H1 (cell line): ENCODE measurements around the gene WDFY4. TPM values are rescaled to one million over a fixed set of nuclear protein-coding genes. Genes with fewer than 3 reads are reported as not detected.

Experiments
- CTCF ChIA-PET: fragments of 300-600 bp; sonication (Branson Sonifier 250); formaldehyde crosslinking; loops from one replicate; lab custom pipeline; 2021; ENCODE audit not compliant: partially characterized antibody; lab: Charles Lee
- POLR2A ChIA-PET: fragments of 300-600 bp; sonication (Branson Sonifier 250); formaldehyde crosslinking; loops from one replicate; lab custom pipeline; 2021; ENCODE audit warnings: inconsistent platforms; ENCODE audit not compliant: partially characterized antibody; lab: Charles Lee
- DNase-seq, 2 experiments: peaks; one replicate each; pipeline versions ENCODE4 v3.0.0 to v3.0.0-alpha.2; 2010 to 2022; ENCODE audit warnings: low spot score in 2 of 2, low read depth in 1 of 2, mixed read lengths in 1 of 2
- FAIRE-seq: peaks from 2 replicates; lab custom pipeline; 2011; peaks lifted over from hg19 to GRCh38; lab: Jason Lieb, UNC
- H2AFZ ChIP-seq: 2 replicates; pipeline ENCODE4 v1.8.1; 2012; ENCODE audit warnings: low read length, inconsistent platforms
- H2AK5ac ChIP-seq: 2 replicates; pipeline ENCODE4 v1.6.1; 2013; ENCODE audit warnings: low read depth, low read length
- H2BK120ac ChIP-seq: replicated peaks from 2 replicates; pipeline ENCODE3; 2013; ENCODE audit warnings: low read depth, low read length, inconsistent platforms
- H2BK12ac ChIP-seq: 2 replicates; pipeline ENCODE4 v1.6.1; 2013; ENCODE audit warnings: low read depth, low read length
- H2BK15ac ChIP-seq: 2 replicates; pipeline ENCODE4 v1.6.1; 2013; ENCODE audit warnings: low read length
- H2BK20ac ChIP-seq: 2 replicates; pipeline ENCODE4 v1.6.1; 2013; ENCODE audit warnings: low read length
- H2BK5ac ChIP-seq: 2 replicates; pipeline ENCODE4 v1.6.1; 2013; ENCODE audit warnings: low read depth, low read length
- H3K14ac ChIP-seq: 2 replicates; pipeline ENCODE4 v1.6.1; 2013; ENCODE audit warnings: inconsistent platforms; ENCODE audit not compliant: insufficient read length
- H3K18ac ChIP-seq: 2 replicates; pipeline ENCODE4 v1.6.1; 2013; ENCODE audit warnings: low read length; ENCODE audit errors: extremely low read depth
- H3K23ac ChIP-seq: 2 replicates; pipeline ENCODE4 v1.6.1; 2013; ENCODE audit warnings: inconsistent platforms; ENCODE audit not compliant: insufficient read length
- H3K23me2 ChIP-seq: 2 replicates; pipeline ENCODE4 v1.6.1; 2013; ENCODE audit warnings: low read depth, low read length
- H3K27ac ChIP-seq: 2 replicates; pipeline ENCODE4 v1.6.1; 2011; ENCODE audit warnings: low read depth, low read length, inconsistent platforms
- H3K27me3 ChIP-seq, 4 experiments: replicated peaks in 1 of 4; 1 replicate in 1 of 4; 2 replicates in 3 of 4; pipeline versions ENCODE4 v1.6.1 to v1.8.1; 2011 to 2013; ENCODE audit warnings: low read length in 3 of 4, mild to moderate bottlenecking in 3 of 4, inconsistent platforms in 2 of 4, mixed read lengths in 2 of 4, moderate library complexity in 1 of 4; ENCODE audit not compliant: control insufficient read depth in 3 of 4, insufficient read depth in 3 of 4; ENCODE audit errors: extremely low read depth in 1 of 4
- H3K36me3 ChIP-seq, 4 experiments: 2 replicates each; pipeline versions ENCODE4 v1.6.1 to v1.8.1; 2011 to 2013; ENCODE audit warnings: mild to moderate bottlenecking in 4 of 4, low read length in 3 of 4, moderate library complexity in 2 of 4, control low read depth in 1 of 4, inconsistent platforms in 1 of 4; ENCODE audit not compliant: insufficient read depth in 4 of 4, control insufficient read depth in 2 of 4
- H3K4ac ChIP-seq: replicated peaks from 2 replicates; pipeline ENCODE3; 2013; ENCODE audit warnings: low read length, low read depth, mixed read lengths, inconsistent platforms; ENCODE audit not compliant: insufficient read length
- H3K4me1 ChIP-seq, 4 experiments: replicated peaks in 1 of 4; 1 replicate in 1 of 4; 2 replicates in 3 of 4; pipeline versions ENCODE4 v1.6.1 to v1.8.1; 2011 to 2013; ENCODE audit warnings: low read length in 3 of 4, inconsistent platforms in 2 of 4, mixed read lengths in 1 of 4; ENCODE audit not compliant: insufficient read depth in 4 of 4, control insufficient read depth in 3 of 4
- H3K4me2 ChIP-seq, 2 experiments: 2 replicates each; pipeline versions ENCODE4 v1.6.1 to v1.8.1; 2011 to 2013; ENCODE audit warnings: low read depth in 2 of 2, low read length in 2 of 2, control low read depth in 1 of 2, inconsistent platforms in 1 of 2, mild to moderate bottlenecking in 1 of 2; ENCODE audit not compliant: insufficient read depth in 1 of 2
- H3K4me3 ChIP-seq, 4 experiments: fragments of 200-600, 300-600 bp in 1 of 4; sonication (generic), shearing (Covaris generic), sonication (Bioruptor Twin) in 1 of 4; 2 replicates each; pipeline versions ENCODE4 v1.5.1 to v1.8.1; 2011 to 2016; ENCODE audit warnings: low read length in 4 of 4, low read depth in 3 of 4, control low read depth in 2 of 4, inconsistent platforms in 2 of 4, mild to moderate bottlenecking in 2 of 4, mixed read lengths in 1 of 4, moderate library complexity in 1 of 4; ENCODE audit not compliant: insufficient read depth in 2 of 4; ENCODE audit errors: extremely low read depth in 1 of 4
- H3K56ac ChIP-seq: replicated peaks from 2 replicates; pipeline ENCODE3; 2013; ENCODE audit warnings: low read depth, mild to moderate bottlenecking, mixed read lengths, low read length, inconsistent platforms; ENCODE audit not compliant: insufficient read length
- H3K79me1 ChIP-seq: 2 replicates; pipeline ENCODE4 v1.6.1; 2013; ENCODE audit warnings: low read depth, low read length, control low read depth
- H3K79me2 ChIP-seq, 2 experiments: 2 replicates each; pipeline versions ENCODE4 v1.6.1 to v1.8.1; 2012 to 2013; ENCODE audit warnings: low read length in 2 of 2, mild to moderate bottlenecking in 2 of 2, inconsistent platforms in 1 of 2; ENCODE audit not compliant: insufficient read depth in 2 of 2, control insufficient read depth in 1 of 2
- H3K9ac ChIP-seq, 4 experiments: replicated peaks in 1 of 4; 1 replicate in 1 of 4; 2 replicates in 3 of 4; pipeline versions ENCODE4 v1.6.1 to v1.8.1; 2011 to 2013; ENCODE audit warnings: low read depth in 3 of 4, low read length in 3 of 4, control low read depth in 2 of 4, mild to moderate bottlenecking in 2 of 4, moderate library complexity in 2 of 4, inconsistent platforms in 1 of 4; ENCODE audit errors: extremely low read depth in 1 of 4
- H3K9me3 ChIP-seq, 2 experiments: 2 replicates each; pipeline versions ENCODE4 v1.6.1 to v1.8.1; 2012 to 2013; ENCODE audit warnings: mild to moderate bottlenecking in 2 of 2, moderate library complexity in 2 of 2, control low read depth in 1 of 2, inconsistent platforms in 1 of 2, low read depth in 1 of 2, low read length in 1 of 2, mixed read lengths in 1 of 2; ENCODE audit not compliant: insufficient read depth in 2 of 2
- H4K20me1 ChIP-seq, 2 experiments: replicated peaks in 1 of 2; 2 replicates each; pipeline versions ENCODE3 to v1.8.1; 2011 to 2013; ENCODE audit warnings: inconsistent platforms in 2 of 2, low read length in 2 of 2, mild to moderate bottlenecking in 1 of 2; ENCODE audit not compliant: insufficient read depth in 2 of 2, control insufficient read depth in 1 of 2
- H4K5ac ChIP-seq: 2 replicates; pipeline ENCODE4 v1.6.1; 2013; ENCODE audit warnings: low read length, low read depth, mixed read lengths, inconsistent platforms; ENCODE audit not compliant: insufficient read length
- H4K8ac ChIP-seq: 2 replicates; pipeline ENCODE4 v1.8.0; 2013; ENCODE audit warnings: mild to moderate bottlenecking, moderate library complexity, low read length, inconsistent platforms; ENCODE audit not compliant: insufficient read depth; ENCODE audit errors: extremely low read depth
- H4K91ac ChIP-seq: replicated peaks from 2 replicates; pipeline ENCODE3; 2013; ENCODE audit warnings: low read length, mixed read lengths, inconsistent platforms; ENCODE audit not compliant: insufficient read length
- FOSL1 ChIP-seq: IDR thresholded peaks from 2 replicates; pipeline ENCODE4 v1.6.1; 2011; ENCODE audit warnings: mild to moderate bottlenecking, low read depth, low read length, moderate library complexity; ENCODE audit not compliant: insufficient read depth
- SIN3A ChIP-seq, 2 experiments: IDR thresholded peaks in 1 of 2; conservative IDR thresholded peaks in 1 of 2; 2 replicates each; pipeline ENCODE4 v1.6.1; 2011 to 2012; ENCODE audit warnings: low read length in 2 of 2, improper control_type of control experiment in 1 of 2, low read depth in 1 of 2, mild to moderate bottlenecking in 1 of 2
- SIRT6 ChIP-seq: IDR thresholded peaks from one replicate; pipeline ENCODE4 v1.7.1; 2012; ENCODE audit warnings: low read length, inconsistent platforms
- WGBS, 2 experiments: shearing (Covaris generic) in 1 of 2; methylation state at CpG; one replicate each; pipeline versions ENCODE4 v1.1.6 to v1.1.7; 2013 to 2015; ENCODE audit warnings: low lambda C conversion rate in 2 of 2, mixed read lengths in 2 of 2, inconsistent platforms in 1 of 2, low coverage in 1 of 2, missing lambda C conversion rate in 1 of 2; ENCODE audit not compliant: insufficient replicate concordance in 2 of 2, insufficient coverage in 1 of 2, insufficient read length in 1 of 2; ENCODE audit errors: extremely low coverage in 1 of 2, missing lambda C conversion rate in 1 of 2; 5-methylcytosine and 5-hydroxymethylcytosine counted together
- polyA plus RNA-seq, 7 experiments: library from polyadenylated mRNA; depleted of rRNA in 3 of 7; stranded (reverse) in 5 of 7; unstranded in 2 of 7; fragments of >200 nt in 5 of 7; fragments of 200-250 nt in 2 of 7; gene quantifications; 1 replicate in 5 of 7; 2 replicates in 1 of 7; 4 replicates in 1 of 7; pipeline versions ENCODE4 v1.2.1 to v1.2.3, GENCODE V29; 2011 to 2013; ENCODE audit warnings: missing spikeins in 2 of 7, mixed read lengths in 2 of 7
- total RNA-seq: library from RNA; stranded (reverse); fragmentation: NEBNext Ultra II Directional; extraction: Animal tissue kit (Norgen Biotek cat#: 25700); gene quantifications from 2 replicates; pipeline ENCODE4 v1.2.1, GENCODE V29; 2021

Gene WDFY4
- total and polyA plus RNA-seq, 2 of the 8 experiments (the other 6 are each of a cell fraction or from before 2014, with no cell fraction given), result not detected

DNA sequence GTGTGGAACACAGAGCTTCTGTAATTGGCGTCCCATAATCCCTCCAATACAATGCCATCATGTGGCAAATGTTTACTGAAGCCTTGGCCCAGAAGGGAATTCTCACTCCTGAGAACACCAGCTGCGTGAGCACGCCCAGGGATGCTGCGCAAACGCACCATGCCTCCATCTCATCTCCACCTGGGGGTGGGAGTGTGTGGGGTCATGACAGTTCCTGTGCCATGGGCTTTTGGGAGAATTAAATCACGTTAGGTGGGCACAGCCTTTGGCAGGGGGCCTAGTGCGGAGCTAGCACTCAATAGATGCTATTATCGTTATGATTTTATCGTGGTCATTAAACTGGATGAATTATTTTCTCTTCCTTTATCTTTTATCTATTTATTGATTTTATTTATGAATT lies 15.8 kb downstream of the WDFY4 start:
- no peak overlapping the region for H3K18ac ChIP-seq
- H4K8ac ChIP-seq, result no peak overlapping the region
- no peak overlapping the region for H2BK15ac ChIP-seq
- H3K4ac ChIP-seq, result no peak overlapping the region
- no peaks in the 10 kb centered on the region for H3K4me1 ChIP-seq
- no peaks in the 10 kb centered on the region for H4K20me1 ChIP-seq
- no peaks in the 10 kb centered on the region for H3K79me2 ChIP-seq
- H3K27ac ChIP-seq, result no peak overlapping the region
- no peak overlapping the region for H3K56ac ChIP-seq
- no peaks in the 10 kb centered on the region for H3K36me3 ChIP-seq
- H3K4me3 ChIP-seq, result no peak overlapping the region
- no peak overlapping the region for H2BK5ac ChIP-seq
- no peaks in the 10 kb centered on the region; a peak in 1 of 7 replicates for H3K27me3 ChIP-seq
- no peak overlapping the region for H2AFZ ChIP-seq
- FAIRE-seq (no peak), DNase-seq (no peak)
- H3K9me3 ChIP-seq, result no peaks in the 10 kb centered on the region
- H2AK5ac ChIP-seq, result no peak overlapping the region
- no peak overlapping the region for H4K5ac ChIP-seq
- H3K14ac ChIP-seq, result no peak overlapping the region
- POLR2A ChIA-PET, result no interaction called here
- no peaks in the 10 kb centered on the region for H3K23me2 ChIP-seq
- H2BK20ac ChIP-seq, result no peak overlapping the region
- no peak overlapping the region for H2BK12ac ChIP-seq
- H3K9ac ChIP-seq, result no peak overlapping the region
- WGBS, 2 experiments, result 87% methylated on average over 9 of the region's 9 CpGs; no CpG with 5 or more reads in 1 of the 2 experiments
- H3K79me1 ChIP-seq, result no peaks in the 10 kb centered on the region
- no peak overlapping the region for H3K23ac ChIP-seq
- H2BK120ac ChIP-seq, result no peak overlapping the region
- no peak overlapping the region for H4K91ac ChIP-seq
- H3K4me2 ChIP-seq, result no peak overlapping the region
- CTCF ChIA-PET, result interaction anchor here (0.7 to 1.7 kb wide), 3 partner anchors 10 to 461 kb away, joined by 3 to 8 read pairs (median 4); no protein-coding TSS in a partner anchor
- no peak for TF ChIP-seq SIN3A (conservative IDR thresholded peaks at IDR 0.05 in 1 of 2, IDR thresholded peaks at IDR 0.05 in 1 of 2; ENCODE audit: low read depth in 1 of 2, low read length in 2 of 2)
- no peak for TF ChIP-seq FOSL1
- TF ChIP-seq SIRT6, result no peak
